HL-60 (cell line): Measurements from ENCODE around the gene BRD4.

Source experiments
- DNase-seq, 2 experiments: peaks; one replicate each; pipeline ENCODE4 v3.0.0-alpha.2; 2010 to 2020; ENCODE audit warnings: low read depth in 1 of 2, low spot score in 1 of 2
- H3K27ac ChIP-seq: fragments of 250-450 bp; sonication (Bioruptor Pico); replicated peaks from 2 replicates; pipeline ENCODE4 v1.5.1; 2020; ENCODE audit warnings: mild to moderate bottlenecking, moderate library complexity
- H3K27me3 ChIP-seq: fragments of 250-450 bp; sonication (Bioruptor Pico); 2 replicates; pipeline ENCODE4 v1.5.1; 2021; ENCODE audit warnings: mild to moderate bottlenecking, moderate library complexity; ENCODE audit not compliant: insufficient read depth, poor library complexity, severe bottlenecking
- H3K4me3 ChIP-seq: replicated peaks from 2 replicates; pipeline ENCODE4 v1.5.1; 2011; ENCODE audit warnings: mild to moderate bottlenecking, control low read depth, low read length; ENCODE audit not compliant: insufficient read depth
- GABPA ChIP-seq: IDR thresholded peaks from 2 replicates; pipeline ENCODE4 v1.6.1; 2012; ENCODE audit warnings: low read depth
- POLR2AphosphoS5 ChIP-seq: IDR thresholded peaks from 2 replicates; pipeline ENCODE4 v1.6.1; 2012; ENCODE audit warnings: low read depth
- REST ChIP-seq: IDR thresholded peaks from 2 replicates; pipeline ENCODE4 v1.6.1; 2012; ENCODE audit warnings: low read depth; ENCODE audit not compliant: insufficient replicate concordance
- SPI1 ChIP-seq: IDR thresholded peaks from 2 replicates; pipeline ENCODE4 v1.6.1; 2012; ENCODE audit warnings: low read depth, mild to moderate bottlenecking, borderline replicate concordance
- TF ChIP-seq, protein P1 (sequence below): IDR thresholded peaks from one replicate; pipeline ENCODE4 v1.5.1; 2011; ENCODE audit warnings: low read length, control low read depth, inconsistent platforms; ENCODE audit not compliant: insufficient read depth

The BRD4 gene

DNA sequence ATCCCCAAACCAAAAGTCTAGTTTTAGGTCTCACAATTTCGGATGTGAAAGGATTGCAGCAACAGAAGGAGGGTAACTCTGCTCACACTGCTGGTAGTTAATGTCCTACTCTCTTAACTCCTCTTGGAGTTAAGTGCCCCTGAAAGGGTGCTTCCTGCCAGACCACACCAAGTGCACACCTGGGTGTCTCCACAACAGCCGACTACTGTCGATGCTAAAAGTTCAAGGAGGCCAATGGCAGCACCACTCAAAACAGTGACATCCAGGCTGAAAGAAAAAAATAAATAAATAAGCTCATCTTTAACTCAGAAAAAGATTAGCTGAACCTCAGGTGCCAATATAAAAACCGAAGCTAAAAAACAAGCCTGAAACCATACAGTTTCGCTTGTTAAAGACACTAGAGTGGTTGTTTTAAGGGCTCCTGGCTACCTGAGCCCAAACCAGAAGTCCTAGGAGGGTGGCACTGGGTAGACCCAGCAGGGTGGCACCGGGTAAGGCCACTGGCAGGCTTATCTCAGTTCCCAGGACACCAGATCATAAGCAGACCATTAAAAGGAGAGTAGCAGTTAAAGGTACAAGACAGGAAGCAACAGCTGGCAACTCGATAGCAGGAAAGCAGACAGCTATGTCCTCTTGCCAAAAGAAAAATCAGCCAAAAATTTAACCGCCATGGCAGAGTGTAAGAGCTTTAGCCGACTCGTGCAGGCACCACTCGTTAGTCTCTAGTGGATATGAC is 39.3 kb downstream of the BRD4 start:
- no peak for DNase-seq
- Histone ChIP-seq H3K27me3 (no peaks in the 10 kb centered on the region), H3K4me3 (no peak overlapping the region), H3K27ac (no peak overlapping the region)
- TF ChIP-seq POLR2AphosphoS5, result no peak
- no peak for TF ChIP-seq REST
- TF ChIP-seq, protein P1, sequence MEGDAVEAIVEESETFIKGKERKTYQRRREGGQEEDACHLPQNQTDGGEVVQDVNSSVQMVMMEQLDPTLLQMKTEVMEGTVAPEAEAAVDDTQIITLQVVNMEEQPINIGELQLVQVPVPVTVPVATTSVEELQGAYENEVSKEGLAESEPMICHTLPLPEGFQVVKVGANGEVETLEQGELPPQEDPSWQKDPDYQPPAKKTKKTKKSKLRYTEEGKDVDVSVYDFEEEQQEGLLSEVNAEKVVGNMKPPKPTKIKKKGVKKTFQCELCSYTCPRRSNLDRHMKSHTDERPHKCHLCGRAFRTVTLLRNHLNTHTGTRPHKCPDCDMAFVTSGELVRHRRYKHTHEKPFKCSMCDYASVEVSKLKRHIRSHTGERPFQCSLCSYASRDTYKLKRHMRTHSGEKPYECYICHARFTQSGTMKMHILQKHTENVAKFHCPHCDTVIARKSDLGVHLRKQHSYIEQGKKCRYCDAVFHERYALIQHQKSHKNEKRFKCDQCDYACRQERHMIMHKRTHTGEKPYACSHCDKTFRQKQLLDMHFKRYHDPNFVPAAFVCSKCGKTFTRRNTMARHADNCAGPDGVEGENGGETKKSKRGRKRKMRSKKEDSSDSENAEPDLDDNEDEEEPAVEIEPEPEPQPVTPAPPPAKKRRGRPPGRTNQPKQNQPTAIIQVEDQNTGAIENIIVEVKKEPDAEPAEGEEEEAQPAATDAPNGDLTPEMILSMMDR, result no peak
- no peak for TF ChIP-seq GABPA
- TF ChIP-seq SPI1, result no peak

DNA sequence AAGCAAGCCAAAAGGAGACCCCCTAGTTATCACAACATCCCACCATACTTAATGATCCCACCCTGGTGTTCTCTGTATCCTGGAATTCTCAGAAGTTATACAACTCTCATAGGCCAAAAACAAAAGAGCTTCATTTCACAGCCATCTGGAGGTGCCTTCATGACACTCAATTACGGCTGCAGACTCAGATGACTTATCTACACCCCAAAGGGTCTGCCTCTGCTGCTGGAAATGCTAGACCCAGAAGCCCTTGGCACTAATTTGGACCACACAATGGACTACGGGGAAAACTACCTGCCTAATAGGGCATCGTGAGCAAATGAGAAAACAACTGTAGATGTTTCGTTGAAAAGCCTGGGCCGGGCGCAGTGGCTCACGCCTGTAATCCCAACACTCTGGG is 40.2 kb downstream of the BRD4 start:
- Histone ChIP-seq H3K4me3 (no peak overlapping the region), H3K27me3 (no peaks in the 10 kb centered on the region), H3K27ac (no peak overlapping the region)
- TF ChIP-seq GABPA (no peak), POLR2AphosphoS5 (no peak), SPI1 (no peak), REST (no peak)
- TF ChIP-seq, protein P1, result no peak
- no peak for DNase-seq

- no peak for TF ChIP-seq REST
- no peak for TF ChIP-seq GABPA
- TF ChIP-seq, protein P1, result no peak
- DNase-seq, result no peak
- Histone ChIP-seq H3K27ac (no peak overlapping the region), H3K4me3 (no peak overlapping the region), H3K27me3 (no peaks in the 10 kb centered on the region)
These were observed 40.8 kb downstream of the BRD4 start for GRCh38 chr19:15291548-15292021.
